Tibial nerve (tissue), 4 donors: ENCODE measurements around the gene AEBP1.

Experiments used
- EP300 ChIP-seq, 2 donors: sonication (generic); formaldehyde crosslinking; IDR thresholded peaks; one replicate each; pipeline ENCODE4 v1.6.1; 2017; ENCODE audit warnings: antibody characterized with exemption in 2 of 2, mild to moderate bottlenecking in 1 of 2
- POLR2A ChIP-seq, 2 donors: fragments of 450-650 bp; IDR thresholded peaks; one replicate each; pipeline ENCODE4 v1.6.1; 2017; ENCODE audit warnings: antibody characterized with exemption in 2 of 2, mild to moderate bottlenecking in 2 of 2, moderate library complexity in 2 of 2
- TF ChIP-seq, protein P1 (sequence below), 5 experiments: fragments of 200-600 bp in 3 of 5; fragments of 450-650 bp in 2 of 5; sonication (generic) in 3 of 5; IDR thresholded peaks; one replicate each; pipeline ENCODE4 v1.5.1; 2016 to 2019; ENCODE audit warnings: antibody characterized with exemption in 5 of 5, mild to moderate bottlenecking in 3 of 5, moderate library complexity in 2 of 5

DNA sequence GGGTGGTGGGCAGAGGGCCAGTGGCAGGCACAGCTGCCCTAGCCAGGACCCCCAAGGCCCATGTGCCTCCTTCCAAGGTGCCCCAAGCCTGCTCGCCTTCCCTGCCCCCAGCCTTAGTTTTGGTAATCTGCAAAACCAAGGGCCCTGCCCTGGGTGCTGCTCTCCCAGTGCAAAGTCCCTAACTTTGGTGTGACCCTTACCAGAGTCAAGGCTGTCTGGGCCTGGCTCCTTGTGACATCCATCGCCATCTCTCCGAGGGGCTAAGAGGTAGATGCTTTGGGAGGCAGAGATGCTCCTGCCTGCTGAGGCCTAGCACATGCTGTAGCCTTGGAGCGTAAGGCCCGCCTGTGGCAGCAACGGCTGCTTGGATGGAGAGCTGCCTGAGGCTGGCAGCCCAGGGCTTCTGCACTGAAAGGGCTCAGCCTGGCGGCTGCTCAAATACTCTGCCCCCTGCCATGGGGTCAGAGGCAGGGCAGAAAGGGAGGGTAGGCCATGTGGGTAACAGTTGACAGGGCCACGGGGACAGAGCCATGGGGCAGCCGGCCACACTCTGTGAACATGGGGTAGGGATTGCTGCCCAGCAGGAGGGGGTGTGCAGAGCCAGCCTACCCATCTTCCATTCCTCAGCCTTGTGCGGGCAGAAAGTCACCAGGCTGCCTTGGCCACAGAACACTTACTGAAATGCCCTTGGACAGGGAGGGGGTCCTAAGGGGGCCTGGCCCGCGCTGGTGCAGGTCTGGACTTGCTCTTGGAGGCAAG is 54.9 kb downstream of the AEBP1 start:
- TF ChIP-seq, protein P1, sequence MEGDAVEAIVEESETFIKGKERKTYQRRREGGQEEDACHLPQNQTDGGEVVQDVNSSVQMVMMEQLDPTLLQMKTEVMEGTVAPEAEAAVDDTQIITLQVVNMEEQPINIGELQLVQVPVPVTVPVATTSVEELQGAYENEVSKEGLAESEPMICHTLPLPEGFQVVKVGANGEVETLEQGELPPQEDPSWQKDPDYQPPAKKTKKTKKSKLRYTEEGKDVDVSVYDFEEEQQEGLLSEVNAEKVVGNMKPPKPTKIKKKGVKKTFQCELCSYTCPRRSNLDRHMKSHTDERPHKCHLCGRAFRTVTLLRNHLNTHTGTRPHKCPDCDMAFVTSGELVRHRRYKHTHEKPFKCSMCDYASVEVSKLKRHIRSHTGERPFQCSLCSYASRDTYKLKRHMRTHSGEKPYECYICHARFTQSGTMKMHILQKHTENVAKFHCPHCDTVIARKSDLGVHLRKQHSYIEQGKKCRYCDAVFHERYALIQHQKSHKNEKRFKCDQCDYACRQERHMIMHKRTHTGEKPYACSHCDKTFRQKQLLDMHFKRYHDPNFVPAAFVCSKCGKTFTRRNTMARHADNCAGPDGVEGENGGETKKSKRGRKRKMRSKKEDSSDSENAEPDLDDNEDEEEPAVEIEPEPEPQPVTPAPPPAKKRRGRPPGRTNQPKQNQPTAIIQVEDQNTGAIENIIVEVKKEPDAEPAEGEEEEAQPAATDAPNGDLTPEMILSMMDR (IDR thresholded peaks at IDR 0.05), result no peak
- TF ChIP-seq POLR2A (IDR thresholded peaks at IDR 0.05) (no peak), EP300 (IDR thresholded peaks at IDR 0.05) (no peak)
